Keratinocyte (primary cell): ENCODE results near the gene GPC3. TPM values are rescaled to one million over a fixed set of nuclear protein-coding genes. Genes with fewer than 3 reads are reported as not detected.

Experiments
- DNase-seq: peaks from one replicate; pipeline ENCODE4 v3.0.0-alpha.2; 2011; ENCODE audit warnings: low read depth, missing footprints, low spot score
- FAIRE-seq: peaks from 2 replicates; lab custom pipeline; 2011; peaks lifted over from hg19 to GRCh38; lab: Jason Lieb, UNC
- H2AFZ ChIP-seq: 2 replicates; pipeline ENCODE4 v1.6.0; 2012; ENCODE audit warnings: low read length, control low read depth, inconsistent platforms; ENCODE audit not compliant: control insufficient read depth
- H3K27ac ChIP-seq: 2 replicates; pipeline ENCODE4 v1.5.1; 2011; ENCODE audit warnings: low read length; ENCODE audit not compliant: control insufficient read depth, insufficient read depth
- H3K27me3 ChIP-seq: 3 replicates; pipeline ENCODE4 v1.6.0; 2011; ENCODE audit warnings: low read length; ENCODE audit not compliant: control insufficient read depth, insufficient read depth; ENCODE audit errors: extremely low read depth
- H3K36me3 ChIP-seq, 2 experiments: 2 replicates in 1 of 2; 3 replicates in 1 of 2; pipeline ENCODE4 v1.5.1; 2011; ENCODE audit warnings: low read length in 2 of 2, mild to moderate bottlenecking in 1 of 2; ENCODE audit not compliant: control insufficient read depth in 2 of 2, insufficient read depth in 2 of 2; ENCODE audit errors: extremely low read depth in 1 of 2
- H3K4me1 ChIP-seq: 3 replicates; pipeline ENCODE4 v1.5.1; 2011; ENCODE audit warnings: low read length; ENCODE audit not compliant: control insufficient read depth, insufficient read depth; ENCODE audit errors: extremely low read depth
- H3K4me2 ChIP-seq: 3 replicates; pipeline ENCODE4 v1.6.0; 2011; ENCODE audit warnings: low read depth, low read length; ENCODE audit not compliant: control insufficient read depth, insufficient read depth; ENCODE audit errors: extremely low read depth
- H3K4me3 ChIP-seq, 3 experiments: fragments of 200-600 bp in 1 of 3; sonication (generic) in 1 of 3; 2 replicates in 2 of 3; 3 replicates in 1 of 3; pipeline ENCODE4 v1.5.1; 2011 to 2016; ENCODE audit warnings: low read length in 3 of 3, mild to moderate bottlenecking in 3 of 3, control low read depth in 2 of 3, inconsistent platforms in 1 of 3, low read depth in 1 of 3, mixed read lengths in 1 of 3, mixed run types in 1 of 3, moderate library complexity in 1 of 3; ENCODE audit not compliant: control insufficient read depth in 2 of 3, insufficient read depth in 2 of 3; ENCODE audit errors: extremely low read depth in 1 of 3
- H3K79me2 ChIP-seq: 2 replicates; pipeline ENCODE4 v1.6.0; 2012; ENCODE audit warnings: low read length; ENCODE audit not compliant: control insufficient read depth, insufficient read depth
- H3K9ac ChIP-seq: 3 replicates; pipeline ENCODE4 v1.6.0; 2011; ENCODE audit warnings: low read length; ENCODE audit not compliant: control insufficient read depth, insufficient read depth; ENCODE audit errors: extremely low read depth
- H3K9me1 ChIP-seq: 3 replicates; pipeline ENCODE4 v1.6.0; 2011; ENCODE audit warnings: low read length; ENCODE audit not compliant: control insufficient read depth, insufficient read depth; ENCODE audit errors: extremely low read depth
- H3K9me3 ChIP-seq: 2 replicates; pipeline ENCODE4 v1.5.1; 2012; ENCODE audit warnings: low read depth, low read length; ENCODE audit not compliant: control insufficient read depth
- H4K20me1 ChIP-seq: 3 replicates; pipeline ENCODE4 v1.6.0; 2011; ENCODE audit warnings: low read length; ENCODE audit not compliant: control insufficient read depth, insufficient read depth; ENCODE audit errors: extremely low read depth
- EZH2 ChIP-seq: IDR thresholded peaks from one replicate; pipeline ENCODE4 v1.6.1; 2012; ENCODE audit warnings: inconsistent platforms, mild to moderate bottlenecking, low read length, moderate library complexity
- dilution Hi-C: fragments of 300-500 bp; cut with MboI; formaldehyde crosslinking; loops from one replicate; pipeline ENCODE4 v1.7.0; 2020; ENCODE audit warnings: low sequenced_read_pairs; ENCODE audit not compliant: extremely low pct_ligation_motif_present
- polyA plus RNA-seq, 5 experiments: library from polyadenylated mRNA; depleted of rRNA in 3 of 5; stranded (reverse) in 3 of 5; stranded (forward) in 1 of 5; unstranded in 1 of 5; fragments of >200 nt; gene quantifications; 1 replicate in 1 of 5; 2 replicates in 3 of 5; 3 replicates in 1 of 5; pipeline versions ENCODE4 v1.2.1 to v1.2.3, GENCODE V29; 2011 to 2012; ENCODE audit warnings: missing spikeins in 2 of 5, low read depth in 1 of 5, low replicate concordance in 1 of 5
- TF ChIP-seq, protein P1 (sequence below), 3 experiments: IDR thresholded peaks in 1 of 3; conservative IDR thresholded peaks in 1 of 3; optimal IDR thresholded peaks in 1 of 3; 2 replicates in 2 of 3; 3 replicates in 1 of 3; pipeline versions ENCODE3 to v1.5.1; 2011; ENCODE audit warnings: low read length in 3 of 3, mild to moderate bottlenecking in 3 of 3, moderate library complexity in 2 of 3, control low read depth in 1 of 3, inconsistent platforms in 1 of 3; ENCODE audit not compliant: insufficient read depth in 2 of 3; ENCODE audit errors: extremely low read depth in 1 of 3

GPC3 gene
- polyA plus RNA-seq, 1 donor (not counting 4 experiments of a cell fraction or from before 2014, with no cell fraction given): 0.03 TPM

DNA sequence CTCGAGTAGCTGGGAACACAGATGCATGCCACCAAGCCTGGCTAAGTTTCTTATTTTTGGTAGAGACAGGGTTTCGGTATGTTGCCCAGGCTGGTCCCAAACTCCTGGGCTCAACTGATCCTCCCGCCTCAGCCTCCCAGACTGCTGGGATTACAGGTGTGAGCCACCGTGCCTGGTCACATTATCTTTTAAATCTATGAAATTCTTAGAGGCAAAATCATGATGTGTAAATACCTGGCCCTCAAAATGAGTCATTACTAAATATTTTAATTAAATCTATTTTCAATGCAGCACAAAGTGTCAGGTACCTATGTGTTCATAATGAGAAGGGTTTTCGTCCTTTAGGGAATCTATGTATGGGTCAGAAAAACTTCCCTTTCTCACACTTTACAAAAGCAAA is 347.6 kb downstream of the GPC3 start:
- Histone ChIP-seq H3K9ac (no peak overlapping the region), H3K4me1 (peaks cover 12% of the 10 kb centered on the region), H3K9me1 (no peaks in the 10 kb centered on the region), H3K27ac (no peak overlapping the region), H4K20me1 (no peaks in the 10 kb centered on the region), H3K27me3 (no peaks in the 10 kb centered on the region), H3K79me2 (no peaks in the 10 kb centered on the region), H3K4me3 (no peak overlapping the region), H3K36me3 (no peaks in the 10 kb centered on the region), H2AFZ (no peak overlapping the region), H3K4me2 (no peak overlapping the region), H3K9me3 (no peaks in the 10 kb centered on the region)
- TF ChIP-seq, protein P1, sequence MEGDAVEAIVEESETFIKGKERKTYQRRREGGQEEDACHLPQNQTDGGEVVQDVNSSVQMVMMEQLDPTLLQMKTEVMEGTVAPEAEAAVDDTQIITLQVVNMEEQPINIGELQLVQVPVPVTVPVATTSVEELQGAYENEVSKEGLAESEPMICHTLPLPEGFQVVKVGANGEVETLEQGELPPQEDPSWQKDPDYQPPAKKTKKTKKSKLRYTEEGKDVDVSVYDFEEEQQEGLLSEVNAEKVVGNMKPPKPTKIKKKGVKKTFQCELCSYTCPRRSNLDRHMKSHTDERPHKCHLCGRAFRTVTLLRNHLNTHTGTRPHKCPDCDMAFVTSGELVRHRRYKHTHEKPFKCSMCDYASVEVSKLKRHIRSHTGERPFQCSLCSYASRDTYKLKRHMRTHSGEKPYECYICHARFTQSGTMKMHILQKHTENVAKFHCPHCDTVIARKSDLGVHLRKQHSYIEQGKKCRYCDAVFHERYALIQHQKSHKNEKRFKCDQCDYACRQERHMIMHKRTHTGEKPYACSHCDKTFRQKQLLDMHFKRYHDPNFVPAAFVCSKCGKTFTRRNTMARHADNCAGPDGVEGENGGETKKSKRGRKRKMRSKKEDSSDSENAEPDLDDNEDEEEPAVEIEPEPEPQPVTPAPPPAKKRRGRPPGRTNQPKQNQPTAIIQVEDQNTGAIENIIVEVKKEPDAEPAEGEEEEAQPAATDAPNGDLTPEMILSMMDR (optimal IDR thresholded peaks at IDR 0.05 in 1 of 3, IDR thresholded peaks at IDR 0.05 in 1 of 3, conservative IDR thresholded peaks at IDR 0.05 in 1 of 3; ENCODE audit: extremely low read depth in 1 of 3, insufficient read depth in 2 of 3, low read length in 3 of 3): no peak
- TF ChIP-seq EZH2: no peak
- no peak for DNase-seq
- dilution Hi-C loops: no loop called here
- no peak for FAIRE-seq

DNA sequence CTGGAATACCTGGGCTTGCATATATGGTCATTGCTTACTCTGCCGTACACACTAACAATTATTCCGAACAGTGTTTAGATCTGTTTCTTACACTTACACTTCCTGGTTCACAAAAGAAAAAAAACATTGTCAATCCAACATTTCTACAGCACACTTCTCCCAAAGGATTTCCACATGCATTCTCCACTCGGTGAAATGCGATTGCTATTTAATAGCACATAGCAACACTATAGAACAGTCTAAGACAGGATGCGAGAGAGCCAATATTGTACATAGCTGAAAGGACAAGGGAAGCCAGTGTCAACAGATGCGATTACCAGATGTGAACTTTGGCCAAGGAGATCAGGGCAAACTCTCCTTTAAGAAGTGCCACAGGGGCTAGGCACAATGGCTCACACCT is 349.4 kb downstream of the GPC3 start:
- H3K79me2 ChIP-seq: no peaks in the 10 kb centered on the region
- H3K4me1 ChIP-seq: peaks cover 12% of the 10 kb centered on the region
- no peaks in the 10 kb centered on the region for H4K20me1 ChIP-seq
- no peaks in the 10 kb centered on the region for H3K36me3 ChIP-seq
- H3K9me3 ChIP-seq: no peaks in the 10 kb centered on the region
- H2AFZ ChIP-seq: no peak overlapping the region
- no peaks in the 10 kb centered on the region for H3K27me3 ChIP-seq
- no peak overlapping the region for H3K4me3 ChIP-seq
- DNase-seq (no peak), FAIRE-seq (no peak)
- H3K4me2 ChIP-seq: no peak overlapping the region
- no peak overlapping the region for H3K27ac ChIP-seq
- TF ChIP-seq, protein P1 (optimal IDR thresholded peaks at IDR 0.05 in 1 of 3, IDR thresholded peaks at IDR 0.05 in 1 of 3, conservative IDR thresholded peaks at IDR 0.05 in 1 of 3; ENCODE audit: extremely low read depth in 1 of 3, insufficient read depth in 2 of 3, low read length in 3 of 3): no peak
- no peak for TF ChIP-seq EZH2
- no peaks in the 10 kb centered on the region for H3K9me1 ChIP-seq
- H3K9ac ChIP-seq: no peak overlapping the region
- dilution Hi-C loops: no loop called here
